Esophagus muscularis mucosa (tissue), 3 donors: ENCODE measurements around the gene ABCC8.
"Not testable (repeated sequence)": the region's sequence is repeated elsewhere in the genome, so short reads cannot be mapped to it uniquely, and the experiment has no call there.

Source experiments
- POLR2A ChIP-seq: fragments of 450-650 bp; IDR thresholded peaks from one replicate; pipeline ENCODE4 v1.6.1; 2017; ENCODE audit warnings: antibody characterized with exemption, moderate library complexity, mild to moderate bottlenecking, low read depth
- POLR2AphosphoS5 ChIP-seq, 2 donors: sonication (generic); formaldehyde crosslinking; IDR thresholded peaks; one replicate each; pipeline ENCODE4 v1.6.1; 2017; ENCODE audit warnings: antibody characterized with exemption in 2 of 2
- TF ChIP-seq, protein P1 (sequence below), 3 experiments: fragments of 200-600 bp in 2 of 3; fragments of 450-650 bp in 1 of 3; sonication (generic) in 2 of 3; IDR thresholded peaks; one replicate each; pipeline ENCODE4 v1.5.1; 2017 to 2019; ENCODE audit warnings: antibody characterized with exemption in 3 of 3, mild to moderate bottlenecking in 2 of 3, moderate library complexity in 1 of 3

DNA sequence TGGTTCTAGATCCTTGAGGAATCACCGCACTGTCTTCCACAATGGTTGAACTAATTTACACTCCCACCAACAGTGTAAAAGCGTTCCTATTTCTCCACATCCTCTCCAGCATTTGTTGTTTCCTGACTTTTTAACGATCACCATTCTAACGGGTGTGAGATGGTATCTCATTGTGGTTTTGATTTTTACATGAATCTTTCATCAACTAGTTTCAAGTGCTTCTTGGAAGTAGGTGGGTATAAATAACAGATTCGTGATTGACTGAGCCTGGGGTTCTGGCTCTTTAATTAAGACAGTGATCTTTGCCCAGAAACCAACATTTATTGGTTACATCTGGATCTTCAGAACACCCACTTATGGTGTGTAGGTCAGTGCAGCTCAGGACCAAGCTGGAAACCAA, 50.4 kb downstream of the ABCC8 start:
- TF ChIP-seq, protein P1, sequence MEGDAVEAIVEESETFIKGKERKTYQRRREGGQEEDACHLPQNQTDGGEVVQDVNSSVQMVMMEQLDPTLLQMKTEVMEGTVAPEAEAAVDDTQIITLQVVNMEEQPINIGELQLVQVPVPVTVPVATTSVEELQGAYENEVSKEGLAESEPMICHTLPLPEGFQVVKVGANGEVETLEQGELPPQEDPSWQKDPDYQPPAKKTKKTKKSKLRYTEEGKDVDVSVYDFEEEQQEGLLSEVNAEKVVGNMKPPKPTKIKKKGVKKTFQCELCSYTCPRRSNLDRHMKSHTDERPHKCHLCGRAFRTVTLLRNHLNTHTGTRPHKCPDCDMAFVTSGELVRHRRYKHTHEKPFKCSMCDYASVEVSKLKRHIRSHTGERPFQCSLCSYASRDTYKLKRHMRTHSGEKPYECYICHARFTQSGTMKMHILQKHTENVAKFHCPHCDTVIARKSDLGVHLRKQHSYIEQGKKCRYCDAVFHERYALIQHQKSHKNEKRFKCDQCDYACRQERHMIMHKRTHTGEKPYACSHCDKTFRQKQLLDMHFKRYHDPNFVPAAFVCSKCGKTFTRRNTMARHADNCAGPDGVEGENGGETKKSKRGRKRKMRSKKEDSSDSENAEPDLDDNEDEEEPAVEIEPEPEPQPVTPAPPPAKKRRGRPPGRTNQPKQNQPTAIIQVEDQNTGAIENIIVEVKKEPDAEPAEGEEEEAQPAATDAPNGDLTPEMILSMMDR (IDR thresholded peaks at IDR 0.05), result not testable (repeated sequence)
- TF ChIP-seq POLR2AphosphoS5 (IDR thresholded peaks at IDR 0.05); POLR2A: not testable (repeated sequence)
